Measurements from ENCODE around the gene NSUN6.

- TF ChIP-seq POLR2A (IDR thresholded peaks at IDR 0.05; ENCODE audit: low read length), result no peak
- no peak for TF ChIP-seq GATA1 (IDR thresholded peaks at IDR 0.05; ENCODE audit: low read depth, low read length)
These were observed 147.2 kb downstream of the NSUN6 start for GRCh38 chr10:18504161-18504560.

All from erythroblast (primary cell).